Stimulated activated CD8-positive, alpha-beta memory T cell treated with anti-CD3 and anti-CD28 coated beads, Interleukin-7, amount 100 ng/mL, for 1 hour (primary cell): ENCODE data around the gene HOXA13.

Source experiments
- DNase-seq, 2 donors: peaks; one replicate each; pipeline ENCODE4 v3.0.0-alpha.2; 2020; ENCODE audit warnings: low read depth in 2 of 2

HOXA13 gene

GRCh38 chr7:27181795-27182275 is 18.1 kb downstream of the HOXA13 start:
- no peak for DNase-seq

- no peak for DNase-seq
Observed at GRCh38 chr7:27180431-27181420, 19.2 kb downstream of the HOXA13 start.

- no peak for DNase-seq
Observed at GRCh38 chr7:27179503-27180430, 20.1 kb downstream of the HOXA13 start.

- DNase-seq = no peak
Observed at GRCh38 chr7:27179030-27179429, 20.9 kb downstream of the HOXA13 start.

- DNase-seq = no peak
Observed at GRCh38 chr7:27178366-27178765, 21.5 kb downstream of the HOXA13 start.

- no peak for DNase-seq
Observed at GRCh38 chr7:27177795-27178320, 22.0 kb downstream of the HOXA13 start.

- DNase-seq = no peak
Observed at GRCh38 chr7:27176962-27177794, 22.7 kb downstream of the HOXA13 start.

- DNase-seq = no peak
Observed at GRCh38 chr7:27176524-27176845, 23.4 kb downstream of the HOXA13 start.

- DNase-seq = no peak
Observed at GRCh38 chr7:27175626-27176523, 24.0 kb downstream of the HOXA13 start.

GRCh38 chr7:27174874-27175625 is 24.8 kb downstream of the HOXA13 start:
- DNase-seq = no peak

- no peak for DNase-seq
Observed at GRCh38 chr7:27173956-27174873, 25.7 kb downstream of the HOXA13 start, which contains the start of gene HOXA10. HOXA10 (minus strand) TSS chr7:27174320; CDS start chr7:27174306, 14 bp downstream.

- no peak for DNase-seq
Observed at GRCh38 chr7:27173511-27173955, 26.4 kb downstream of the HOXA13 start.

GRCh38 chr7:27172823-27173510 is 26.9 kb downstream of the HOXA13 start:
- DNase-seq = no peak

- DNase-seq = no peak
Observed at GRCh38 chr7:27172315-27172774, 27.5 kb downstream of the HOXA13 start.

- no peak for DNase-seq
Observed at GRCh38 chr7:27171637-27172314, 28.1 kb downstream of the HOXA13 start.

GRCh38 chr7:27171325-27171636 is 28.6 kb downstream of the HOXA13 start:
- no peak for DNase-seq
